Measurements from ENCODE around the gene LEPROT.
"Not testable (repeated sequence)": the region's sequence is repeated elsewhere in the genome, so short reads cannot be mapped to it uniquely, and the experiment has no call there.

The LEPROT gene

DNA sequence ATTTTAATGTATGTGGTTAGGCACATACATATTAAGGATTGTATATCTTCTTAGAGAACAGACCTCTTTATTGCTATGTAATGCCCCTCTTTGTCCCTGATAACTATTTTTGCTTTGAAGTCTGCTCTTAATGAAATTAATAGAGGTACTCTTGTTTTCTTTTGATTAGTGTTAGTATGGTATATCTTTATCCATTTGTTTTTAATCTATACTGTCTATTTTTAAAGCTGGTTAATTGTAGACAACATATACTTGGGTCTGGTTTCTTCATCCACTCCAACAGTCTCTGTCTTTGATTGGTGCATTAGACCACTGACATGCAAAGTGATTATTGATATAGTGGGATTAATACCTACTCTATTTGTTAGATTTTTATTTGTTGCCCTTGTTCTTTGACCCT, 36.0 kb downstream of the LEPROT start:
- TF ChIP-seq JUND (IDR thresholded peaks at IDR 0.05; ENCODE audit: low read depth) = no peak
- no peak for DNase-seq (ENCODE audit: low read depth in 1 of 2, low spot score in 1 of 2)
- in situ Hi-C loops (cut with HindIII; ENCODE audit: low pct_unique_long_range_greater_than_20kb, low sequenced_read_pairs) = no loop called here

DNA sequence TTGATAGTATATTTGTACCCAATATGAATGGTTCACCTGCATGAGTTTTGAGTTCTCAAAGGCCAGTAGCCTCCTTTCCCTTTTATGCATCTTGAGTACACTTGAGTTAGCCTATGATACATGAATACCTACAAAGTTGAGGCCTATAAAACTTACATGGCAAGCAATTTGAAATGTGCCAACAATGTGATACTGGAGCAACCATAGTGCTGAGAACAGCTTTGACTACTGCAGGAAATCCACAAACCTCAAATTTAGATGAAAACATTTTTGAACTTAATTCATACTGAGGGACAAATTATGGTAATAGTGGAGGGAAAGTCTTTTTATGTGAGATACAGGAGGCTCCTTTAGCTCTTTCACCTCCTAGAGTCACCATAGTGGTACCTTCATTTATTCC, 37.4 kb downstream of the LEPROT start:
- DNase-seq (ENCODE audit: low read depth in 1 of 2, low spot score in 1 of 2) = no peak
- in situ Hi-C loops (cut with HindIII; ENCODE audit: low pct_unique_long_range_greater_than_20kb, low sequenced_read_pairs) = no loop called here
- TF ChIP-seq JUND (IDR thresholded peaks at IDR 0.05; ENCODE audit: low read depth) = no peak

DNA sequence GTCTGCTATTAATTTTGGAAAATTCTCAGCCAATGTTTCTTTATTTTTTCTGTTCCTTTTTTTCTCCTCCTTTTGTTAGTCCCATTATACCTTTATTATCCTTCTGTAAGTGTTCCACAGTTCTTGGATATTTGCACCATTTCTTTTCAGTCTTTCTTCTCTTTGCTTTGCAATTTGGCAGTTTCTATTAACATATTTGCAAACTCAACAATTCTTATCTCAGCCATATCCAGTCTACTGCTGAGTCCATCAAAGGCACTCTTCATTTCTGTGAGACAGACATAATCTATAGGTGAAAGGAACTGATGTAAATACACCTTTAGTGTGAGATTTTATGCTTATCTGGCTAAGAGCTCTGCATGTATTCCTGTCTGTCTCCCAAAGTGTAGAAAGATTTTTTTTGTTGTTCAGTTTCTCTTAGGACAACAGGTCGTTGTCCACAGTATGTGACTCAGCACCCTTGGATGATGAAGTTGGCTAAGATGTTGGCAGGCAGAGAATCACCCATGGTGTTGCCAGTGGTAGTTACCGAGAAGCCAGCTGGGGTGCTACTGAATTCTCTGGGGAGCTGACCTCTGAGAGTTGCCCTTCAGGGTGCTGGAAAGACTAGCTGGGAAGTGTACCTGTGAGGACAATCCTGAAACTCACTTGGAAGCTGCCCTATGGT, 38.4 kb downstream of the LEPROT start:
- in situ Hi-C loops (cut with HindIII; ENCODE audit: low pct_unique_long_range_greater_than_20kb, low sequenced_read_pairs) = no loop called here
- no peak for DNase-seq (ENCODE audit: low read depth in 1 of 2, low spot score in 1 of 2)
- TF ChIP-seq JUND (IDR thresholded peaks at IDR 0.05; ENCODE audit: low read depth) = no peak

DNA sequence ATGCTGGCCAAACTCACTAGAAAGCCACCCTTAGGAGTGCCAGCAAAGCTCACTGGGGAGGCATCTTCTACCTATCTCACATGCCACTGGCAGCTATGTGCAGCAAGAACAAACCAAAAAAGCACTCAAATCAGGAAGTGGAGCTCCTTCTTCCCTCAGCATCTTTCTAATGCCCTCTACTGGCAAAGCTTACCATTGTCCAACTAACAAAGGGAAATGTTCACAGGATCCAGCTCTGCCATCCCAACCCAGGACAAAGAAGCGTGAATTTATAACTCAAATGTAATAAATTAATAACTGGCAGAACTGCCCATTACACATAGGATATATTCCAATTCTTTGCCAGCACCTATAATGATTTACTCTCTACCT, 38.9 kb downstream of the LEPROT start:
- DNase-seq (ENCODE audit: low read depth in 1 of 2, low spot score in 1 of 2) = peak; percentile 11 to 62
- no peak for TF ChIP-seq JUND (IDR thresholded peaks at IDR 0.05; ENCODE audit: low read depth)
- in situ Hi-C loops (cut with HindIII; ENCODE audit: low pct_unique_long_range_greater_than_20kb, low sequenced_read_pairs) = no loop called here

DNA sequence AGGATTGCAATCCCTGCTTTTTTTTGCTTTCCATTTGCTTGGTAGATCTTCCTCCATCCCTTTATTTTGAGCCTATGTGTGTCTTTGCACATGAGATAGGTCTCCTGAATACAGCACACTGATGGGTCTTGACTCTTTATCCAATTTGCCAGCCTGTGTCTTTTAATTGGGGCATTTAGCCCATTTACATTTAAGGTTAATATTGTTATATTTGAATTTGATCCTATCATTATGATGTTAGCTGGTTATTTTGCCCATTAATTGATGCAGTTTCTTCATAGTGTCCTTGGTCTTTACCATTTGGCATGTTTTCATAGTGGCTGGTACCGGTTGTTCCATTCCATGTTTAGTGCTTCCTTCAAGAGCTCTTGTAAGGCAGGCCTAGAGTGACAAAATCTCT, 45.4 kb downstream of the LEPROT start:
- in situ Hi-C loops (cut with HindIII; ENCODE audit: low pct_unique_long_range_greater_than_20kb, low sequenced_read_pairs); DNase-seq (ENCODE audit: low read depth in 1 of 2, low spot score in 1 of 2): not testable (repeated sequence)

DNA sequence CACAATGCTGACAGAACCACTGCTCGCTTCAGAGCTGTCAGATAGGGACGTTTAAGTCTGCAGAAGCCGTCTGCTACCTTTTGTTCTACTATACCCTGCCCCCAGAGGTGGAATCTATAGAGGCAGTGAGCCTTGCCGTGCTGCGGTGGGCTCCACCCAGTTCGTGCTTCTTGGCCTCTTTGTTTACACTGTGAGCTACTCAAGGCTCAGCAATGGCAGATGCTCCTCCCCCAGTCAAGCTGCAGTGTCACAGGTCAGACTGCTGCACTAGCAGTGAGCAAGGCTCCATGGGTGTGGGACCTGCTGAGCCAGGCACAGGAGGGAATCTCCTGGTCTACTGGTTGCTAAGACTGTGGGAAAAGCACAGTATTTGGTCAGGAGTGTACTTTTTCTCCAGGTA, 47.1 kb downstream of the LEPROT start:
- no peak for TF ChIP-seq JUND (IDR thresholded peaks at IDR 0.05; ENCODE audit: low read depth)
- in situ Hi-C loops (cut with HindIII; ENCODE audit: low pct_unique_long_range_greater_than_20kb, low sequenced_read_pairs) = no loop called here
- no peak for DNase-seq (ENCODE audit: low read depth in 1 of 2, low spot score in 1 of 2)

DNA sequence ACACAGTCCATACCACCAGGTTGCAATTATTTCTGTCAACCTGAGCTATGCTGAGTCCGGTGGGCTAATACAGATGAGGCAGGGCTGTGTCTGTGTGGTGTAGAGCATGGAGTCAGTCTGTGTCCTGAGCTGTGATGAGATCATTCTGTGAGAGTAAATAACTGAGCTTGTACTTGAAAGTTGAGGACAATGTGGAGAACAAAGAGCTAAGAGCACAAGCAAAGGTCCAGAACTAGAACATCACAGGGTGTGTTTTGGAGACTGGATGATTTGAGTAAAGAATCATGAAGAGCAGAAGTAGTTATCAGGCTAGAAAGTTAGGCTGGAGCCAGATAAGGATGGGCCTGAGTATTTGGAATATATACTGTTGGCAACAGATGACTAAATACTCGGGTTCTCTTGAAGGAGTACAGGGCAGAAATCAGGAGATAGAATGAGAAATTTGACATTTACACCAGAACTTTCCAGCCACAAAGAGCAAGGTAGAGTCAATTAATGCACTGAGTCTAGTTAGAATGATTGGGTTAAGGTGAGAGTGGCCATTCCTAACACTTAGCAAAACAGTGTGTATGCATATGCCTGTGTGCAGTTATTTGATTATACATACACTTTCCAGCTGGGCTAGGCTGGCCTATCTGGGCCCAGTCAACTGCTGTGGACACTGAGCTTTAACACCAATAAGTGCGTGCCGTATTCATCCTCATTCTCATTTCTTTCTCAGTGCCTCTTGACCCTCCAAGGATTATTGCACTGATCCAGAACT, 48.8 kb downstream of the LEPROT start:
- DNase-seq (ENCODE audit: low read depth in 1 of 2, low spot score in 1 of 2) = no peak
- TF ChIP-seq JUND (IDR thresholded peaks at IDR 0.05; ENCODE audit: low read depth) = no peak
- in situ Hi-C loops (cut with HindIII; ENCODE audit: low pct_unique_long_range_greater_than_20kb, low sequenced_read_pairs) = no loop called here

DNA sequence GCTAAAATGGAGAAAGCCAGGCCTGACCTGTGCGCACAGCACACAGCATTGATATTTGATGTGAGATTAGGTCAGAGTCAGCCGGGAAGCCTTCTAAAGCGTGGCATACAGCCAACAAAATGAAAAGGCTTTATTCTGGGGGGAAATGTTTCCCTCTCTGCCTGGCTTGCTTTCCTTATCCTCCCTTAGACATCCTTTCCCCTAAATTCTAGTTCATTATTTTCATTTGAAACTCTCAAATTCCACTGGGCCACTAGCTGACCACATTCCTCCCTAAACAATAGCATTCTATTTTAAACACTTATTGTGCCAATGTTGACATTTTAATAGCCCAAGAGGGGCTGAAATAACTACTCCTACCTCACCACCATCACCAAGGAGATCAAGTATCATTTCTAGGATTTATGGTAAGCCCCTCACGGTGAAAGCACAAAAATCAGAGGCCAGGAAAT, 49.4 kb downstream of the LEPROT start:
- no peak for TF ChIP-seq JUND (IDR thresholded peaks at IDR 0.05; ENCODE audit: low read depth)
- in situ Hi-C loops (cut with HindIII; ENCODE audit: low pct_unique_long_range_greater_than_20kb, low sequenced_read_pairs) = no loop called here
- no peak for DNase-seq (ENCODE audit: low read depth in 1 of 2, low spot score in 1 of 2)

DNA sequence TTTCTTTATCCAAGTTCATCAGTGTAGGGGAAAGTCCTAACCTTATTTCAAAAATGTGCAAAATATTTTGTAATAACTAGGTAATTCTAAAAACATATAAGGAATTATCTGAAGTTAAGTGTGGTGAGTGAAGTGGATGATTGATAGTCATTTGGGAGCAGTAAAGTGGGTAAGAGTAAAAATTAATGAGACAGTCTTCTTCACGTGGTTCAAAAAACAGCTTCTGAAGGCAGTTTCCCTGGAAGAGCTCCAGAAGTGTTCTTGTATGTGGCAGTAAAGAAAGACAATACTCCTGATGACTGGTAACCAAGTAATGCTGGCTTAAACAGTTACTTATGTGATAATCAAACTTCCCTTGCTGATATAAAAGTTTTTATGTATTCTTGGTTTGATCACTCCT, 50.3 kb downstream of the LEPROT start:
- TF ChIP-seq JUND (IDR thresholded peaks at IDR 0.05; ENCODE audit: low read depth) = no peak
- no peak for DNase-seq (ENCODE audit: low read depth in 1 of 2, low spot score in 1 of 2)
- in situ Hi-C loops (cut with HindIII; ENCODE audit: low pct_unique_long_range_greater_than_20kb, low sequenced_read_pairs) = no loop called here

DNA sequence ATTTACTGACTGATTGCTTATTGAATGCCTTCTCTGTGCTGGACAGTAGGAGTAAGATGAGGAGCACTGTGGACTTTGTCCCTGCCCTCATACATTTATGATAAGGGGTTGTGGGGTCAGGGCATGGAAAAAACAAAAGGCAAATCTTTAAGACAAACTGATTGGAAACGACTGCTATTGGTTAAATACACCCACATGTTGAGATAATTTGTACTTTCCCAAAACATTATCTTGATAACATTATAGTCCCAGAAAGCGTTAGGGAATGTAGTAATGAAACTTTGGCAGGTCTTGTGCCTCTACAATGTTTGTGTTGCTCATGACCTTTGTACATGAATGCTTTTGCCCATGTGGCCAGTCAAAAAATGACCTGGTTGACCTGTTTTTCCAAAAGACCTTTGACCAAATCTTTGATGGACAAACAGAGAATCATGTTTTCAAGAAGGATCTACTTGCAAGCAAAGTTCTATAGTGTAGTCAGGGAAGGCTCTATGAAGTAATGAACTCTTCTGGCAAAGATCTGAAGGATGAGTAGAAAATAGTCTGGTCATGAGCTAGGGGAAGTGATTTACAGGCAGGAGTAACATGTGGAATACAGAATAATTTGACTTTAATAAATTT, 50.9 kb downstream of the LEPROT start:
- no peak for TF ChIP-seq JUND (IDR thresholded peaks at IDR 0.05; ENCODE audit: low read depth)
- in situ Hi-C loops (cut with HindIII; ENCODE audit: low pct_unique_long_range_greater_than_20kb, low sequenced_read_pairs) = no loop called here

DNA sequence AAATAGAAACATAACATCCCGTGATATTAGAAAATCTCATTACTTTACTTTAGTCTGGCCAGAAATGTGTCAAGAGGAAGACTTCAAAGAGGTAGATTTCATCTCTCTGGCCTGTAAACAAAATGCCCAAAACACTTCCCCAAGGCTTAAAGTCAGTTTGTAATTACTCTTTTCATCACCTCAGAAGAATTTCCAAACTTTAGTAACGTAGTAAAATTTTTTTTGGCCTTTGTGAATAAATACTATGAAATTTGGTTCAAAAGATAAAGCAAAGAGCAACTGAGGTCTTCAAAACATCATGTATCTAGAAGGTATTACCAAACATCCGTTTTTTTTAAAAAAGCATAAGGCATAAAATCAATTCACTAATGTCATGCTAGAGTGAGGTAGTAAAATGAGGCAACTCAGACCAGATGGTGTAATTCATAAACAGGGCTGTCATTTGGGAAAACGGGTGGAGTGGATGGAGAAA, 51.4 kb downstream of the LEPROT start:
- in situ Hi-C loops (cut with HindIII; ENCODE audit: low pct_unique_long_range_greater_than_20kb, low sequenced_read_pairs) = no loop called here
- no peak for TF ChIP-seq JUND (IDR thresholded peaks at IDR 0.05; ENCODE audit: low read depth)
- no peak for DNase-seq (ENCODE audit: low read depth in 1 of 2, low spot score in 1 of 2)

More for the DNA sequence above, 50.9 kb downstream of the LEPROT start:
- no peak for DNase-seq (ENCODE audit: low read depth in 1 of 2, low spot score in 1 of 2)

DNA sequence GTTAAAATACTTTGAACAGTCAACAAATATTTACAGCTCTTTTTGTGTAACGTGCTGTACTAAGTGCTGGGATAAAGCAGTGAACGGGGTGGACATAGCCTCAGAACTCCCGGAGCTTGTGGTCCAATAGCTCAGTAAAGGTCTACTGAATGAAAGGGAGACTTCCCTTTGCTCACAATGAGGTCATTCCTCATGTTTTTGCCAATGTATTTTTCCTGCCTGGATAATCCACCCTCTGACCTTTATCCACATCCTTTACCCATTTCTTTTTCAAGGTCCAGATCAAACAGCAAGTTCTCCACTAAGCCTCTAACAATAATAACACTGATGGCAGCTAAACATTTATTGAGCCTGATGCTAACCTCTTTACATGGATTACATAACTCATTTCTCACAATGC, 55.9 kb downstream of the LEPROT start:
- in situ Hi-C loops (cut with HindIII; ENCODE audit: low pct_unique_long_range_greater_than_20kb, low sequenced_read_pairs) = no loop called here
- no peak for DNase-seq (ENCODE audit: low read depth in 1 of 2, low spot score in 1 of 2)
- TF ChIP-seq JUND (IDR thresholded peaks at IDR 0.05; ENCODE audit: low read depth) = no peak

Data from T47D (cell line).